KBM-7 (cell line): Measurements from ENCODE around the gene SFR1.

ENCODE experiments used
- DNase-seq: peaks from one replicate; pipeline ENCODE4 v3.0.0-alpha.2; 2015
- in situ Hi-C: fragments of 300-500 bp; cut with MboI; formaldehyde crosslinking; loops from 2 replicates; pipeline ENCODE4 v1.14.3; 2020; ENCODE audit warnings: low sequenced_read_pairs, low pct_unique_long_range_greater_than_20kb, mixed read lengths

The SFR1 gene

GRCh38 chr10:104101902-104102301 is 20.1 kb upstream of the SFR1 start:
- no peak for DNase-seq
- in situ Hi-C loops = no loop called here

DNA sequence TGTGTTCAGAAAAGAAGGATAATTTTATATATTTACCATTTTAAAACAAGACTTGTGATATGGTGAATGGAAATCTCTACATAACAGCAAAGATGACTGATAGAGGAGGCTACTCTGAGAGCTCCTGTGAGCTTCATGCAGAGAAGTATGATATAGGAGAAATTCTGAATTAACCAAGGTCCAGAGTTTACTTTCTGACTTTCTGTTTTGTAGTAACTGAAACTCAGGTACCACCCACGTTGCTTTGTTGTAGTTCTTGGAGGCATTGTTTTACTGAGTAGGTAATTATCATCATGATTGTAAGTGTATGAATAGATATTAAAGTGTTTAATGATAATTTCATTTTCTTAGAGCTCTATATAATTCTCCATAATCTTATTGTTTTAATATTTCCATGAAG is 18.0 kb upstream of the SFR1 start:
- no peak for DNase-seq
- in situ Hi-C loops = no loop called here

- no peak for DNase-seq
- in situ Hi-C loops = no loop called here
Measured at GRCh38 chr10:104104418-104104817, 17.6 kb upstream of the SFR1 start.

DNA sequence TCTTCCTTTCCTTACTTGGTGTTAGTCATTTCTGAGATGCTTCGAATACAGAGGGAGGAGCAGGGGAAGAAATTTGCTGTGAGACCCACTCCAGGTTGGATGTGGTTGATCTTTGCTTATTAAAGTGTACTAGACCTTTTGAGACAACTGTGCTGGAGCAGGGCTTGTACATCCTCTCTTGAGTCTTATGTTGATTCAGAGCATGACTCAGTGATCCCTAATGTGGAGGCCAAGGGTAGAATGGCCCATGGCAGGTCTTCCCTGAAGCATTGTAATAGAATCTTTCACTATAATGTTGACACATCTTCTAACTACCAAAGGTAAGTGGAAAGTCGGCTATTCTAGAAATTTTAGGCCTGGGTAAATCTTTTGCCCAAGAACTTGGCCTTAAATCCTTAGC is 17.0 kb upstream of the SFR1 start:
- in situ Hi-C loops = no loop called here

GRCh38 chr10:104109908-104110662 is 11.9 kb upstream of the SFR1 start:
- in situ Hi-C loops = no loop called here
- no peak for DNase-seq

More for the DNA sequence above, 17.0 kb upstream of the SFR1 start:
- DNase-seq = no peak

DNA sequence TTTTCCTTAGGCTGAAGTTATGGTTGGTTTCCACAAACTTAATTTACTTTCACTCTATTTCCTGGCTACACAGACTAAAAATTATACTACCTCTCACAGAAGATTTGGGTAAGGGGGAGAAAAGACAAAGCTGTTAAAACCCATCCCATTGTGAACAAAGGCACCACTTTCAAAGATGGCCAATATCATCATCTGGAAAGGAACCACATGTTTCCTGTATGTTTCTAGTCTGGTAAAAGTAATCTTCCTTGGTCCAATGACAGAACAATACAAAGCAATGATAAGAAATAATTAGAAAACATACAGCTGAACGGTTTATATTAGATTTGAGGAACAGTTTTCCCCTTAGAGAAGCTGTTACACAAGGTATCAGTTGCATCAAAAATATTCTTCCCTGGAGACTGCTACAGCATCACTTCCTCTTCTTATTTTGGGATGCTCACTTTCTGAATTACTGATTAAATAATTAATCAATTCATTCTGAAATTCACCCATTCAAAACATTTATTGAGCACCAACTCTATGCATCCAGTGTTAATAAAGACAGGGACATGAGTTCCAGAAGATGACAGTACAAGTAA is 8.5 kb upstream of the SFR1 start:
- no peak for DNase-seq
- in situ Hi-C loops = no loop called here

- in situ Hi-C loops = no loop called here
- no peak for DNase-seq
Measured at GRCh38 chr10:104117839-104118323, 4.1 kb upstream of the SFR1 start.

DNA sequence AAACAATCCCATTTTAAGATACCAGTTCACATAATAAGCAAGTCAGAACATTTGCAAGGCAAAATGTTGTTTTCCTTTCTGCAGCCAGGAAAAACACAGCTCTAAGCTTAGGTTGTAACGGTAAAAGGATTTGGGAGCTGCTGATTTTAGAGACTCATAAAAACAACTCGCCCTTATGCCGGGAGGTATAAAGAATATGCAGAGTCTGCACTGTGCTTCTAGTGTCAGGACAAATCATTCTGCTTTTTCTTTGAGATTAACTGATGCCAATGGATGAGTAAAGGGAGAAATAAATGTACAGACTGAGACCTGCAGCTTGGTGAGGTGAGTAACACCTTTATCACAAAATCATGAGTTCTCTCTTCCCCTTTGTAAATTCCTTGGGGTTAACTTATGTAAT is 2.0 kb upstream of the SFR1 start:
- no peak for DNase-seq
- in situ Hi-C loops = no loop called here

- DNase-seq = no peak
- in situ Hi-C loops = no loop called here
Measured at GRCh38 chr10:104120512-104120902, 1.5 kb upstream of the SFR1 start.

GRCh38 chr10:104120903-104121484 is 977 bp upstream of the SFR1 start:
- DNase-seq = peak; percentile 82
- in situ Hi-C loops = no loop called here

GRCh38 chr10:104122225-104123107 is 495 bp downstream of the SFR1 start:
- in situ Hi-C loops = no loop called here
- DNase-seq = no peak

GRCh38 chr10:104123397-104123796 is 1.4 kb downstream of the SFR1 start:
- in situ Hi-C loops = no loop called here
- DNase-seq = peak; percentile 15

GRCh38 chr10:104127411-104127810 is 5.4 kb downstream of the SFR1 start:
- peak; percentile 38 for DNase-seq
- in situ Hi-C loops = no loop called here

- DNase-seq = no peak
- in situ Hi-C loops = no loop called here
Measured at GRCh38 chr10:104128214-104128613, 6.2 kb downstream of the SFR1 start.

GRCh38 chr10:104130041-104130440 is 8.1 kb downstream of the SFR1 start:
- no peak for DNase-seq
- in situ Hi-C loops = no loop called here

DNA sequence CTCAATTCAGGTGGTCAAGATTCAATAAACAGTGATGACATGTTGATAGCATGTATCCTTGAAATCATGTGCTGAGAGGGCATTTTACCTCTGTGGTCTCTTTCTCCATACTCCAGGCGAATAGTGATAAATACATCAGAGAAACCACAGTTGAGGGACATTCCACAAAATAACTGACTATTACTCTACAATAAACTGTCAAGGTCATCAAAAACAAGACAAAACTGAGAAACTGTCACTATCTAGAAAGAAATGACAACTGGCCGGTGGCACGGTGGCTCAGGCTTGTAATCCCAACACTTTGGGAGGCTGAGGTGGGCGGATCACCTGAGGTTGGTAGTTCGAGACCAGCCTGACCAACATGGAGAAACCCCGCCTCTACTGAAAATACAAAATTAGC is 16.2 kb downstream of the SFR1 start:
- no peak for DNase-seq
- in situ Hi-C loops = no loop called here

DNA sequence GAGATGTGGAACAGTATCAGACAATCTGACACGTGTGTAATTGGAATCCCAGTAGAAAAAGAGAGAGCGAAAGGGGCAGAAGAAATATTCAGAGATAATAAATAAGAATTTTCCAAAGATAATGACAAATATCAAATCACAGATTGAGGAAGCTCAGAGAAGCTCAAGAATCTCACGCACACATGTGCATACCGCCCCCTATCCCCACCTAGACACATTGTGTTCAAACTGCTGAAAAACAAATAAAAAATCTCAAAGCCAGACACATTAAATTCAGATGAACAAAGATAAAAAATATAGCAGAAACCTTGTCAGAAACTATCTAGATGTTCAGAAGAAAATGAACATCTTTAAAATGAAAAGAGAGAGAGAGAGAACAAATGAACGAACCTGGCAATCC is 17.2 kb downstream of the SFR1 start:
- in situ Hi-C loops = no loop called here
- DNase-seq = peak; percentile 43

DNA sequence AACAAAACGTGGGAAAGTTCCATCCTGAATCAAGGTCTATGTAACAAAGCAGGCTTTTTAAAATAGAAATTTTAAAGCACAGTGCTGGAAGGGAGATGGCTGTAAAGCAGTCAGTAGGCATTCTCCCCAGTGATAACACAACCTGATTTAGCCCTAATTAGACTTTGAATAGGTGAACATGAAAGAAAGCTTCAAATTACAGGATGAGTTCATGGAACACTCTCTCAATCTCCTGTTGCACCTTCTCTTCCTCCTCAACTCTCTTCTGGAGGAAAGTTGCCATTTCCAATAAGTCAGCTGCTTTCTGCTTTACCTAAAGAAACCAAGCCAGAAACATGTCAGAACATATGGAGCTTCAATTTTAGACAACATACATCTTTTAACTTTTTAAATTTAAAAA is 20.1 kb downstream of the SFR1 start:
- no peak for DNase-seq
- in situ Hi-C loops = no loop called here

DNA sequence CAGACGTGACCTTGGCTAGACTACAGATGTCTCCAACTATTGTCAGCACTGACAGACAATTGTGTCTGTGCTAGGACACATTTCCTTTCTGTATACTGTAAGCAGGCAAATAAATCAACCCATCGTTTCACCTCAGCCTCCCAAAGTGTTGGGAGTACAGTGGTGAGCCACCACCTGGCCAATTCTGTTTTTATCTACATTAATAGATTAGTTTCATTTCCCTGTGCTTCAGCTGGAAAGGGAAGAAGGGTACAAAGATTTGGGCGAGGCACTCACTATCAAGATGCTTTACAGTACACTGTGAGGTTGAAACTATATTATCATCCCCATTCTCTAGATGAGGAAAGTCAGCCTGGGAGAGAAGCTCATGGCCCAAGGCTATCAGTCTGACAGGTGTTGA is 21.9 kb downstream of the SFR1 start:
- in situ Hi-C loops = no loop called here
- no peak for DNase-seq

- in situ Hi-C loops = no loop called here
- no peak for DNase-seq
Measured at GRCh38 chr10:104144931-104145330, 23.0 kb downstream of the SFR1 start.
